Mesothelial cell of epicardium (in vitro differentiated cells): ENCODE results near the gene P3H2. TPM values are rescaled to one million over a fixed set of nuclear protein-coding genes. Genes with fewer than 3 reads are reported as not detected.

Experiments used
- DNase-seq, 2 experiments: peaks; one replicate each; pipeline ENCODE4 v3.0.0; 2021; ENCODE audit warnings: low spot score in 2 of 2; ENCODE audit not compliant: unreplicated experiment in 2 of 2
- H3K27ac Mint-ChIP-seq: 2 replicates; pipeline ENCODE4 v1.8.0; 2021; ENCODE audit warnings: mixed read lengths
- H3K27me3 Mint-ChIP-seq: 2 replicates; pipeline ENCODE4 v1.8.0; 2021; ENCODE audit warnings: low read depth, mixed read lengths
- H3K36me3 Mint-ChIP-seq: 2 replicates; pipeline ENCODE4 v1.8.0; 2021; ENCODE audit warnings: mixed read lengths
- H3K4me1 Mint-ChIP-seq: 2 replicates; pipeline ENCODE4 v1.8.0; 2021; ENCODE audit warnings: mixed read lengths
- H3K4me3 Mint-ChIP-seq: 2 replicates; pipeline ENCODE4 v1.8.0; 2021; ENCODE audit warnings: mild to moderate bottlenecking, moderate library complexity, mixed read lengths
- H3K9me3 Mint-ChIP-seq: 2 replicates; pipeline ENCODE4 v1.8.0; 2021; ENCODE audit warnings: mixed read lengths
- total RNA-seq: library from RNA; stranded (reverse); gene quantifications from 3 replicates; pipeline ENCODE4 v1.2.1, GENCODE V29; 2021
- TF ChIP-seq, protein P1 (sequence below): fragments of 200-600 bp; sonication (generic); IDR thresholded peaks from one replicate; pipeline ENCODE4 v1.5.0; 2021; ENCODE audit warnings: antibody characterized with exemption; ENCODE audit not compliant: unreplicated experiment

The P3H2 gene, protein sequence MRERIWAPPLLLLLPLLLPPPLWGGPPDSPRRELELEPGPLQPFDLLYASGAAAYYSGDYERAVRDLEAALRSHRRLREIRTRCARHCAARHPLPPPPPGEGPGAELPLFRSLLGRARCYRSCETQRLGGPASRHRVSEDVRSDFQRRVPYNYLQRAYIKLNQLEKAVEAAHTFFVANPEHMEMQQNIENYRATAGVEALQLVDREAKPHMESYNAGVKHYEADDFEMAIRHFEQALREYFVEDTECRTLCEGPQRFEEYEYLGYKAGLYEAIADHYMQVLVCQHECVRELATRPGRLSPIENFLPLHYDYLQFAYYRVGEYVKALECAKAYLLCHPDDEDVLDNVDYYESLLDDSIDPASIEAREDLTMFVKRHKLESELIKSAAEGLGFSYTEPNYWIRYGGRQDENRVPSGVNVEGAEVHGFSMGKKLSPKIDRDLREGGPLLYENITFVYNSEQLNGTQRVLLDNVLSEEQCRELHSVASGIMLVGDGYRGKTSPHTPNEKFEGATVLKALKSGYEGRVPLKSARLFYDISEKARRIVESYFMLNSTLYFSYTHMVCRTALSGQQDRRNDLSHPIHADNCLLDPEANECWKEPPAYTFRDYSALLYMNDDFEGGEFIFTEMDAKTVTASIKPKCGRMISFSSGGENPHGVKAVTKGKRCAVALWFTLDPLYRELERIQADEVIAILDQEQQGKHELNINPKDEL
- total RNA-seq: 14.8 to 17.2 TPM (median 15.8 TPM) in 3 replicates

DNA sequence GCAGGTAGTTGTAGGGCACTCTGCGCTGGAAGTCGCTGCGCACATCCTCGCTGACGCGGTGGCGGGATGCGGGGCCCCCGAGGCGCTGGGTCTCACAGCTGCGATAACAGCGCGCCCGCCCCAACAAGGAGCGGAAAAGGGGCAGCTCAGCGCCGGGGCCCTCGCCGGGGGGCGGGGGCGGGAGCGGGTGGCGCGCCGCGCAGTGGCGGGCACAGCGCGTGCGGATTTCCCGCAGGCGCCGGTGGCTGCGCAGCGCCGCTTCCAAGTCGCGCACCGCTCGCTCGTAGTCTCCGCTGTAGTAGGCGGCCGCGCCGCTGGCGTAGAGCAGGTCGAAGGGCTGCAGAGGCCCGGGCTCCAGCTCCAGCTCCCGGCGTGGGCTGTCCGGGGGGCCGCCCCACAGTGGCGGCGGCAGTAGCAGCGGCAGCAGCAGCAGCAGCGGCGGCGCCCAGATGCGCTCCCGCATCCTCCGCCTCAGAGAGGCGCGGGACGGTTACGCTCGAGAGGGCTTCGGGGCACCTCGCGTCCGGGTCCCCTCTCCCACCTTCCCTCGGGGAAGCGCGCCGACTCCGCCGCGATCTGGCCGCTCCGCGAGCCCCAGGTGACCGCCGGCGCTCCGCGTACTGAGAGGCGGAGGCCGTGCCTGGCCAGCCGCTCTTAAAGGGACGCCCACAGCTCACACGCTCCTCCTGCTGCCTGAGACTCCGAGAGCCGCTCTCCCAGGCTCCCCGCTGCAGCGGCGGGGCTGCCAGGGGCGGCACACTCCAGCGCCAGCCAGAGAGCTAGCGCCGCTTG, at the start of gene P3H2:
Gene P3H2, minus strand, starts transcription at position 629 of the 792 bp plus-strand sequence. Its CDS starts 166 bp downstream, at position 463.
- Mint-ChIP-seq H3K27ac (peak within 1 kb of the TSS; percentile 75), H3K4me3 (peak within 1 kb of the TSS; percentile 77), H3K4me1 (peaks cover 38% of the 10 kb centered on the region), H3K27me3 (peaks cover 6% of the 10 kb centered on the region), H3K9me3 (no peaks in the 10 kb centered on the region), H3K36me3 (no peaks in the 10 kb centered on the region)
- TF ChIP-seq, protein P1, sequence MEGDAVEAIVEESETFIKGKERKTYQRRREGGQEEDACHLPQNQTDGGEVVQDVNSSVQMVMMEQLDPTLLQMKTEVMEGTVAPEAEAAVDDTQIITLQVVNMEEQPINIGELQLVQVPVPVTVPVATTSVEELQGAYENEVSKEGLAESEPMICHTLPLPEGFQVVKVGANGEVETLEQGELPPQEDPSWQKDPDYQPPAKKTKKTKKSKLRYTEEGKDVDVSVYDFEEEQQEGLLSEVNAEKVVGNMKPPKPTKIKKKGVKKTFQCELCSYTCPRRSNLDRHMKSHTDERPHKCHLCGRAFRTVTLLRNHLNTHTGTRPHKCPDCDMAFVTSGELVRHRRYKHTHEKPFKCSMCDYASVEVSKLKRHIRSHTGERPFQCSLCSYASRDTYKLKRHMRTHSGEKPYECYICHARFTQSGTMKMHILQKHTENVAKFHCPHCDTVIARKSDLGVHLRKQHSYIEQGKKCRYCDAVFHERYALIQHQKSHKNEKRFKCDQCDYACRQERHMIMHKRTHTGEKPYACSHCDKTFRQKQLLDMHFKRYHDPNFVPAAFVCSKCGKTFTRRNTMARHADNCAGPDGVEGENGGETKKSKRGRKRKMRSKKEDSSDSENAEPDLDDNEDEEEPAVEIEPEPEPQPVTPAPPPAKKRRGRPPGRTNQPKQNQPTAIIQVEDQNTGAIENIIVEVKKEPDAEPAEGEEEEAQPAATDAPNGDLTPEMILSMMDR: no peak
- DNase-seq: peak; percentile 76 to 84

DNA sequence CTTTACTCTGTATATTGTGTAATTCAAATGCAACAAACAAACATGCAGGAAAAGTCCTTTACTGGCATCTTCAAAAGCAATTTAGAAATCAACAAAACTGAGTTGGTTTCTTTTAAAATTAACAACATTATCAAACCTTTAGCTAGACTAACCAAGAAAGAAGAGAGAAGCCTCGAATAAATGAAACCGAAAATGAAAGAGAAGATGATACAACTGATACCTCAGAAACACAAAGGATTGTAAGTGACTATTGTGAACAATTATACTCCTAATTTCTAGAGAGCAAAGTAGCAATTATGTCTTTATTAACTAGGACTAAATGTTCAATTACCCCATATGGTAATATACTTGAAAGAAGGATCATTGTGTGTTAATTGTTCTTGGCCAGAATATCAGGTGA, 49.2 kb upstream of the P3H2 start:
- H3K36me3 Mint-ChIP-seq: no peaks in the 10 kb centered on the region
- peaks cover 16% of the 10 kb centered on the region for H3K4me1 Mint-ChIP-seq
- no peak for DNase-seq

DNA sequence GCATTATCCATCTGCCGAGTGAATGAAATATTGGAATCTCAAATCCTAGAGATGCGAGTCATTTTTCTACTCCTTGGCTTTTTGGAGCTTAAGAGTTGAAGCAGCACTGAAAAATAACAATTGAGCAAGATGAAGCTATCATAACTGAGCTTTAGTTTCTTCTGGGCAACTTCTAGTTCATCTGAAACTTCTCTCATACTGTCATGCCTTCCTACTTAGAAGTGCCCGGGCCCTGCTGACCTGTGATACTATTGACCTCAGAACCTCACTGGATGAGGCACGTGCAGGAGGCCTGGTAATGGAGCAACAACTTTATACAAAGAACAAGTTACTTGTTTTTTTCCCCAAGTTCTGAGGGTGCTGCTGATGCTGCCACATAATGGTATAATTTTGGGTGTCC, 48.5 kb upstream of the P3H2 start:
- no peak overlapping the region for H3K4me3 Mint-ChIP-seq
- peaks cover 4% of the 10 kb centered on the region for H3K9me3 Mint-ChIP-seq
- no peaks in the 10 kb centered on the region for H3K27me3 Mint-ChIP-seq
- TF ChIP-seq, protein P1: no peak
- no peaks in the 10 kb centered on the region for H3K36me3 Mint-ChIP-seq
- H3K4me1 Mint-ChIP-seq: peaks cover 16% of the 10 kb centered on the region
- H3K27ac Mint-ChIP-seq: no peak overlapping the region
- DNase-seq: no peak

More for the DNA sequence above, 49.2 kb upstream of the P3H2 start:
- Mint-ChIP-seq H3K27ac (no peak overlapping the region), H3K4me3 (no peak overlapping the region), H3K9me3 (peaks cover 1% of the 10 kb centered on the region), H3K27me3 (no peaks in the 10 kb centered on the region)
- TF ChIP-seq, protein P1: no peak

GRCh38 chr3:190167936-190168680, 47.4 kb upstream of the P3H2 start:
- DNase-seq: no peak
- H3K4me1 Mint-ChIP-seq: peaks cover 16% of the 10 kb centered on the region
- H3K27ac Mint-ChIP-seq: no peak overlapping the region
- H3K9me3 Mint-ChIP-seq: peaks cover 9% of the 10 kb centered on the region
- H3K27me3 Mint-ChIP-seq: no peaks in the 10 kb centered on the region
- H3K36me3 Mint-ChIP-seq: peaks cover 4% of the 10 kb centered on the region
- TF ChIP-seq, protein P1: no peak
- H3K4me3 Mint-ChIP-seq: no peak overlapping the region

DNA sequence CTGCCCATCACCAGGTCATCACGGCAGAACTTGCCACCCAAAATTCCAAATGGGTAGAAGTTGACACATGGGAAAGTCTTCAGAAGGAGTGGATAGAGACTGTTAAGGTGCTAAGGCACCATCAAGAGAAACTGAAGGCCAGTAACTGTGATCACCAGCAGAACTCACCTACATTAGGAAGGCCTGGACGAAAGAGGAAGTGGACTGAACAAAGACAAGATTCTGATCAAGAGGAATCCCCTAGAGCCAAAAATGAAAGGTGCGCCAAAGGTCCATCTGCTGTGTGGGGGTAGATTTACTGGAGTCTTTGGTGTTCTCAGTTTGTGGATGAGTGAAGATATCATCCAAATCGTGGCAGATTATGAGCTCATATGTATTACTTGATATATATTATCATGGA, 46.3 kb upstream of the P3H2 start:
- TF ChIP-seq, protein P1: no peak
- H3K4me3 Mint-ChIP-seq: no peak overlapping the region
- H3K36me3 Mint-ChIP-seq: peaks cover 4% of the 10 kb centered on the region
- no peak for DNase-seq
- H3K27me3 Mint-ChIP-seq: no peaks in the 10 kb centered on the region
- H3K4me1 Mint-ChIP-seq: peaks cover 16% of the 10 kb centered on the region
- H3K27ac Mint-ChIP-seq: no peak overlapping the region
- H3K9me3 Mint-ChIP-seq: peaks cover 13% of the 10 kb centered on the region
